Measurements from ENCODE around the gene CDA.

The CDA gene

DNA sequence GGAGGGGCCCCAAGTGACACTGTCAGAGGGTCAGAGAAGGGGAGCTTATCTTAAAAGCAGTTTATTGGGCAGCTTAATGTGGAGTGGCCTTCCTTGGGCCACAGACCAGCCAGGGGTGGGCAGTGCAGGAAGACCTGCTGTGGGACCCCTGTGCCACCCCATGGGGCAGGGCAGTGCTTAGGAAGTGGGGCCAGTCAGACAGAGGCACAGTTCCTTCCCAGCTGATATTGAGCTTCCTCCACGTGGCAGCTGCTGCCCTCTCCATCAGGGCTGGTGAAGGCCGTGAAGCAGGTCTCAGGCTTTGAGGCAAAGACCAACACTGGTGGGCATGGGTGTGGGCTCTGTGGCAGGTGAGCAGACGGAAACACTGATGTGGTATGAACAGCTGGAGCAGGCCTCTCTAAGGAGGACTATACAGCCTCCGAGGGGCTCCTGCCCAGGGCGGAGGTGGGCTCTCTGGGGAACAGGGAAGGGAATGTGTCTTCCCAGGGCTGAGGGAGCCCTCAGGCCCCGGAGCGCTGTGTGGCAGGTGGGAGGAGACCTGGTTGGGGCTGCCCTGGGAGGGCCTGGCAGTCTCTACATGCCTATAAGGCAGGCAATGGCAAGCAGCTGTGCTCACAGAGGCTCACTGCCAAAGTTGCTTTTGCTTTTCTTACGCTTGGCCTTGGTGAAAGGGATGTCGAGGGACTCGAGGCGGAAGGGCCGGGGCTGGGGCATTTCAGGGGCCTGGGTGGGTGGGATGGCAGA lies 75.2 kb downstream of the CDA start:
- H3K27ac ChIP-seq (ENCODE audit: low read depth, low read length, severe bottlenecking) = no peak overlapping the region
- no peaks in the 10 kb centered on the region for H3K9me3 ChIP-seq (ENCODE audit: control insufficient read depth, low read length)
- 89 to 93% methylated on average over 7 to 12 of the region's 12 CpGs for WGBS, 2 experiments (ENCODE audit: insufficient coverage in 2 of 2)
- no peak overlapping the region for H3K4me3 ChIP-seq (ENCODE audit: extremely low read depth, insufficient read depth, low read length, poor library complexity, severe bottlenecking)
- H3K36me3 ChIP-seq (ENCODE audit: control insufficient read depth, insufficient read depth, low read length) = peaks cover 7% of the 10 kb centered on the region
- H3K4me1 ChIP-seq (ENCODE audit: control insufficient read depth, insufficient read depth, low read length, poor library complexity, severe bottlenecking) = peaks cover 15% of the 10 kb centered on the region

DNA sequence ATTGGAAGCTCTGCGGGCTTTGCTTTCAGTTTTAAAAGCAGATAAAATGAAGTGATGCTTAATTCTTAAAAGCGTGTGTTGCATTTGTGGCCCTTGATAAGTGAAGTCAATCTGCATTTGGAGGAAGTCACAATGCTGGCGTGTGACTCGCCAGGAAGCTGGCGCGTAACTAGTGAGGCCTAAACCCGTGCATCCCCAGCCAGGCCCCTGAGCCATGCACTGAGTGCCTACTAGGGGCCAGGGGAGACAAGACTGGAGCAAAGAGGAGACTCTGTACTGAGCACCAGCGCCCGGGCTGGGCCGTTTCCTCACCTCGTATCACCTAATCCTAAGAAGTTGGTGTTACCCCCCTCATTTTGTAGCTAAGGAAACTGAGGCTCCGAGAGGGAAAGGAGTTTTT lies 76.8 kb downstream of the CDA start:
- H3K4me1 ChIP-seq (ENCODE audit: control insufficient read depth, insufficient read depth, low read length, poor library complexity, severe bottlenecking) = peaks cover 5% of the 10 kb centered on the region
- no peak overlapping the region for H3K27ac ChIP-seq (ENCODE audit: low read depth, low read length, severe bottlenecking)
- no peaks in the 10 kb centered on the region for H3K9me3 ChIP-seq (ENCODE audit: control insufficient read depth, low read length)
- no peaks in the 10 kb centered on the region for H3K36me3 ChIP-seq (ENCODE audit: control insufficient read depth, insufficient read depth, low read length)
- WGBS, 2 experiments (ENCODE audit: insufficient coverage in 2 of 2) = 82 to 92% methylated on average over 3 to 7 of the region's 12 CpGs
- no peak overlapping the region for H3K4me3 ChIP-seq (ENCODE audit: extremely low read depth, insufficient read depth, low read length, poor library complexity, severe bottlenecking)

DNA sequence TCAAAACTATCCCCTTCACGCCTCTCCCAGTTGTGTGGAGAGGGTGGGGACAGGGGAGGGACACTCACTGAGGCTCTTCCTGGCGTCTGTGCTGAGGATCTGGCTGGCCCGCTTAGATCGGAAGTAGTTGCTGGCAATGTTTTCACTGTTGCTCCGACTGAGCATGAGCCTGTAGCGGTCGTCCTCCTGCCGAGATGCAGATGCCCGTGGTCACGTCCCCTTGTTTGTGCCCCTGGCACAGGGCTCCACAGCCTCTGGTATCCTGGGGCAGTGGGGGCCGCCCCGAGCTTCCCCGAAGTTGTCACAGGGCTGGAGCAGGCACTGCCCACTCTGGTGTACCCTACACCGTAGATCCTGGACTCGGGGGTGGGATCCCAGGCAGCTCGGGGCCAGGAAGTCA lies 77.2 kb downstream of the CDA start:
- Histone ChIP-seq H3K4me3 (ENCODE audit: extremely low read depth, insufficient read depth, low read length, poor library complexity, severe bottlenecking) (no peak overlapping the region), H3K27ac (ENCODE audit: low read depth, low read length, severe bottlenecking) (no peak overlapping the region), H3K36me3 (ENCODE audit: control insufficient read depth, insufficient read depth, low read length) (no peaks in the 10 kb centered on the region), H3K4me1 (ENCODE audit: control insufficient read depth, insufficient read depth, low read length, poor library complexity, severe bottlenecking) (peaks cover 5% of the 10 kb centered on the region), H3K9me3 (ENCODE audit: control insufficient read depth, low read length) (no peaks in the 10 kb centered on the region)
- 88 to 92% methylated on average over 14 to 15 of the region's 16 CpGs for WGBS, 2 experiments (ENCODE audit: insufficient coverage in 2 of 2)

GRCh38 chr1:20666804-20667203 lies 77.9 kb downstream of the CDA start:
- H3K36me3 ChIP-seq (ENCODE audit: control insufficient read depth, insufficient read depth, low read length) = no peaks in the 10 kb centered on the region
- no peaks in the 10 kb centered on the region for H3K9me3 ChIP-seq (ENCODE audit: control insufficient read depth, low read length)
- H3K27ac ChIP-seq (ENCODE audit: low read depth, low read length, severe bottlenecking) = no peak overlapping the region
- H3K4me1 ChIP-seq (ENCODE audit: control insufficient read depth, insufficient read depth, low read length, poor library complexity, severe bottlenecking) = peaks cover 5% of the 10 kb centered on the region
- no peak overlapping the region for H3K4me3 ChIP-seq (ENCODE audit: extremely low read depth, insufficient read depth, low read length, poor library complexity, severe bottlenecking)
- WGBS, 2 experiments (ENCODE audit: insufficient coverage in 2 of 2) = 100% methylated on average over 1 of the region's 1 CpG

Measured in mesodermal cell (in vitro differentiated cells).